SK-N-SH (cell line): ENCODE results near the gene ZSCAN20. TPM values are rescaled to one million over a fixed set of nuclear protein-coding genes. Genes with fewer than 3 reads are reported as not detected.

Experiments used
- CTCF ChIA-PET: fragments of 300-600, 350-600 bp; formaldehyde crosslinking; extraction: SDS; loops from one replicate; lab custom pipeline; 2021; lab: Yijun Ruan, JAX
- POLR2A ChIA-PET: fragments of 350-600 bp; sonication (Branson Sonifier 250); formaldehyde crosslinking; extraction: SDS; loops from one replicate; lab custom pipeline; 2020; ENCODE audit warnings: antibody characterized with exemption, inconsistent platforms; lab: Yijun Ruan, JAX
- DNase-seq: peaks from one replicate; pipeline ENCODE4 v3.0.0; 2012
- H2AFZ ChIP-seq: fragments of 200-600 bp; sonication (generic); 2 replicates; pipeline ENCODE4 v1.8.1; 2016; ENCODE audit warnings: antibody characterized with exemption, mild to moderate bottlenecking, low read depth
- H3F3A ChIP-seq: fragments of 200-600 bp; sonication (generic); replicated peaks from 2 replicates; pipeline ENCODE3; 2016; ENCODE audit warnings: antibody characterized with exemption, mild to moderate bottlenecking; ENCODE audit not compliant: insufficient read depth
- H3K27ac ChIP-seq, 2 experiments: fragments of 200-500 bp in 1 of 2; fragments of 200-600 bp in 1 of 2; sonication (Bioruptor generic) in 1 of 2; sonication (generic), shearing (Covaris generic) in 1 of 2; 2 replicates each; pipeline versions ENCODE4 v1.5.1 to v1.6.1; 2014 to 2016; ENCODE audit warnings: low read depth in 2 of 2, inconsistent platforms in 1 of 2, low read length in 1 of 2, mild to moderate bottlenecking in 1 of 2, mixed read lengths in 1 of 2
- H3K27me3 ChIP-seq: fragments of 200-600 bp; sonication (generic), shearing (Covaris generic); 2 replicates; pipeline ENCODE4 v1.6.1; 2016; ENCODE audit warnings: mixed run types; ENCODE audit not compliant: insufficient read depth
- H3K36me3 ChIP-seq, 2 experiments: fragments of 200-500 bp in 1 of 2; fragments of 200-600 bp in 1 of 2; sonication (Bioruptor generic) in 1 of 2; sonication (generic) in 1 of 2; replicated peaks in 1 of 2; 2 replicates each; pipeline versions ENCODE3 to v1.5.1; 2014 to 2016; ENCODE audit warnings: low read length in 1 of 2, mild to moderate bottlenecking in 1 of 2; ENCODE audit not compliant: insufficient read depth in 2 of 2, control insufficient read depth in 1 of 2
- H3K4me1 ChIP-seq, 2 experiments: fragments of 200-500 bp in 1 of 2; fragments of 200-600 bp in 1 of 2; sonication (Bioruptor generic) in 1 of 2; sonication (generic), shearing (Covaris generic) in 1 of 2; 2 replicates each; pipeline versions ENCODE4 v1.5.1 to v1.6.1; 2014 to 2016; ENCODE audit warnings: low read depth in 1 of 2, low read length in 1 of 2, mixed run types in 1 of 2; ENCODE audit not compliant: insufficient read depth in 2 of 2, control insufficient read depth in 1 of 2
- H3K4me2 ChIP-seq: fragments of 200-600 bp; sonication (generic), shearing (Covaris generic); 2 replicates; pipeline ENCODE4 v1.6.1; 2017; ENCODE audit warnings: mixed run types
- H3K4me3 ChIP-seq, 2 experiments: fragments of 200-500 bp in 1 of 2; fragments of 200-600 bp in 1 of 2; sonication (Bioruptor generic) in 1 of 2; sonication (generic), shearing (Covaris generic) in 1 of 2; 2 replicates each; pipeline versions ENCODE4 v1.5.1 to v1.8.1; 2014 to 2016; ENCODE audit warnings: low read depth in 2 of 2, inconsistent platforms in 1 of 2, low read length in 1 of 2, mild to moderate bottlenecking in 1 of 2, mixed read lengths in 1 of 2, moderate library complexity in 1 of 2
- H3K79me2 ChIP-seq: fragments of 200-600 bp; sonication (generic); 2 replicates; pipeline ENCODE4 v1.8.1; 2017; ENCODE audit warnings: mild to moderate bottlenecking; ENCODE audit not compliant: insufficient read depth
- H3K9ac ChIP-seq: fragments of 200-600 bp; sonication (generic); 2 replicates; pipeline ENCODE4 v1.6.1; 2017; ENCODE audit warnings: mixed run types
- H3K9me2 ChIP-seq: fragments of 200-600 bp; sonication (generic); 2 replicates; pipeline ENCODE4 v1.6.1; 2017; ENCODE audit warnings: mixed run types
- H3K9me3 ChIP-seq: fragments of 200-600 bp; sonication (generic); 2 replicates; pipeline ENCODE4 v1.6.1; 2017; ENCODE audit warnings: mixed run types, mild to moderate bottlenecking, moderate library complexity
- H4K20me1 ChIP-seq: fragments of 200-600 bp; sonication (generic); 2 replicates; pipeline ENCODE4 v1.6.1; 2017; ENCODE audit warnings: mild to moderate bottlenecking, mixed run types; ENCODE audit not compliant: insufficient read depth
- CTCF ChIP-seq: fragments of 200-600 bp; sonication (generic); IDR thresholded peaks from 2 replicates; pipeline ENCODE4 v1.6.1; 2017; ENCODE audit warnings: antibody characterized with exemption, mild to moderate bottlenecking, moderate library complexity
- ELF1 ChIP-seq: IDR thresholded peaks from 2 replicates; pipeline ENCODE4 v1.4.0; 2012
- EP300 ChIP-seq, 2 experiments: IDR thresholded peaks; 2 replicates each; pipeline versions ENCODE4 v1.4.0 to v1.6.1; 2012; ENCODE audit warnings: borderline replicate concordance in 1 of 2, low read depth in 1 of 2, low read length in 1 of 2
- EZH2phosphoT487 ChIP-seq: fragments of 200-600 bp; sonication (generic); IDR thresholded peaks from 2 replicates; pipeline ENCODE4 v1.6.1; 2017; ENCODE audit warnings: low read depth, mixed run types, mild to moderate bottlenecking, antibody characterized with exemption, moderate library complexity, borderline replicate concordance
- FOXJ3 ChIP-seq: sonication (generic); formaldehyde crosslinking; IDR thresholded peaks from 2 replicates; pipeline ENCODE4 v1.5.1; 2020; ENCODE audit warnings: mild to moderate bottlenecking, missing genetic modification reagents
- GABPA ChIP-seq: IDR thresholded peaks from 2 replicates; pipeline ENCODE4 v1.4.0; 2012; ENCODE audit warnings: low read depth, mild to moderate bottlenecking
- IRF3 ChIP-seq: fragments of 150-350 bp; IDR thresholded peaks from 2 replicates; pipeline ENCODE4 v1.6.1; 2016; ENCODE audit warnings: mild to moderate bottlenecking, low read depth, low read length
- JUND ChIP-seq: IDR thresholded peaks from 2 replicates; pipeline ENCODE4 v1.4.0; 2012
- NFIC ChIP-seq: IDR thresholded peaks from 2 replicates; pipeline ENCODE4 v1.4.0; 2012; ENCODE audit warnings: borderline replicate concordance
- NRF1 ChIP-seq: IDR thresholded peaks from 2 replicates; pipeline ENCODE4 v1.6.1; 2012; ENCODE audit warnings: low read depth, mild to moderate bottlenecking, low read length
- RAD21 ChIP-seq: IDR thresholded peaks from 2 replicates; pipeline ENCODE4 v1.6.1; 2012; ENCODE audit warnings: mild to moderate bottlenecking, low read length
- RCOR1 ChIP-seq: fragments of 150-350 bp; IDR thresholded peaks from 2 replicates; pipeline ENCODE4 v1.6.1; 2017; ENCODE audit warnings: antibody characterized with exemption, low read length
- RFX5 ChIP-seq: IDR thresholded peaks from 2 replicates; pipeline ENCODE4 v1.6.1; 2012; ENCODE audit warnings: mild to moderate bottlenecking, improper control_type of control experiment, low read length
- TCF12 ChIP-seq: IDR thresholded peaks from 2 replicates; pipeline ENCODE4 v1.4.0; 2012
- YY1 ChIP-seq: IDR thresholded peaks from 2 replicates; pipeline ENCODE4 v1.4.0; 2012; ENCODE audit warnings: low read depth, mild to moderate bottlenecking
- WGBS: methylation state at CpG from one replicate; pipeline ENCODE4 v1.1.6; 2017; ENCODE audit warnings: low lambda C conversion rate; 5-methylcytosine and 5-hydroxymethylcytosine counted together
- polyA plus RNA-seq, 3 experiments: library from polyadenylated mRNA; depleted of rRNA; stranded (reverse); fragments of >200 nt; gene quantifications; 2 replicates each; pipeline ENCODE4 v1.2.3, GENCODE V29; 2012

Gene ZSCAN20
- polyA plus RNA-seq, 1 of the 3 experiments (the other 2 are of a cell fraction): 2.1 TPM

DNA sequence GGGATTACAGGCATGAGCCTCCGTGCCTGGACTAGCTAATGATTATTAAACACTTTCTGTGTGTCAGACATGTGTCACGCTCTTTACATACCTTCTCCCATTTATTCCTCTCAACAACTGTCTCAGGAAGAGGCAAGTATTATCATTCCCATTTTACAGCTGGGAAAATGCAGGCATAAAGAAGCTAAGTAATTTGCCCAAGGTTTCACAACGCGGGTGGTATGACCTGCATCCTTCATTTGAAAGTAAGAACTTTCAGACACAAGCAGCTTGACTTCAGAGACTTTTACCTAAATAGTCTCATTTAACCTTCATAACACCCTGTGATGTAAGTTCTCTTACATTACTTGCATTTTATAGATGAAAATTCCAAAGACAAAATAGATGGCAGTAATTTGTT is 1.0 kb upstream of the ZSCAN20 start:
- H3K27me3 ChIP-seq: no peaks in the 10 kb centered on the region
- no peak overlapping the region for H3K4me3 ChIP-seq
- ChIA-PET CTCF (interaction anchor here (0.6 to 7.9 kb wide), 41 partner anchors 9 to 383 kb away, joined by 3 to 107 read pairs (median 5); partner anchors contain the start of gene A3GALT2), POLR2A (no interaction called here)
- peak overlapping the region in 1 of 2 experiments; percentile 74; a peak in 1 of 4 replicates for H3K27ac ChIP-seq
- H3K4me1 ChIP-seq: peaks cover 18 to 26% of the 10 kb centered on the region in 2 experiments
- H3K9ac ChIP-seq: no peak overlapping the region
- no peaks in the 10 kb centered on the region for H3K9me3 ChIP-seq
- H3K4me2 ChIP-seq: no peak overlapping the region
- peaks cover 20% of the 10 kb centered on the region for H3K79me2 ChIP-seq
- no peaks in the 10 kb centered on the region for H3K36me3 ChIP-seq
- H3F3A ChIP-seq: peaks cover 16% of the 10 kb centered on the region
- WGBS: 96% methylated on average over 4 of the region's 4 CpGs
- DNase-seq: no peak
- H4K20me1 ChIP-seq: no peaks in the 10 kb centered on the region
- TF ChIP-seq RFX5 (no peak), EZH2phosphoT487 (no peak), NFIC (no peak)
- H3K9me2 ChIP-seq: no peaks in the 10 kb centered on the region
- H2AFZ ChIP-seq: peak overlapping the region; percentile 98

- peaks cover 0 to 5% of the 10 kb centered on the region in 2 experiments for H3K36me3 ChIP-seq
- no peak overlapping the region for H3K4me2 ChIP-seq
- H3K27me3 ChIP-seq: no peaks in the 10 kb centered on the region
- H3K9ac ChIP-seq: no peak overlapping the region
- peaks cover 18 to 22% of the 10 kb centered on the region in 2 experiments for H3K4me1 ChIP-seq
- H3K9me3 ChIP-seq: no peaks in the 10 kb centered on the region
- H3K27ac ChIP-seq: no peak overlapping the region; a peak in 1 of 4 replicates
- CTCF ChIA-PET: interaction anchor here (1.0 to 5.2 kb wide), 3 partner anchors 19 to 178 kb away, joined by 3 to 31 read pairs (median 5); no protein-coding TSS in a partner anchor
- no peak overlapping the region for H2AFZ ChIP-seq
- no peaks in the 10 kb centered on the region for H3K9me2 ChIP-seq
- H3K79me2 ChIP-seq: peaks cover 25% of the 10 kb centered on the region
- H4K20me1 ChIP-seq: no peaks in the 10 kb centered on the region
- POLR2A ChIA-PET: no interaction called here
- H3K4me3 ChIP-seq: no peak overlapping the region
- no peak for TF ChIP-seq RCOR1
- no peak for TF ChIP-seq JUND
- TF ChIP-seq ELF1: no peak
- TF ChIP-seq CTCF: no peak
- no peak for TF ChIP-seq IRF3
- DNase-seq: no peak
- H3F3A ChIP-seq: peaks cover 16% of the 10 kb centered on the region
These were observed 1.5 kb downstream of the ZSCAN20 start for GRCh38 chr1:33473900-33474299.

- ChIA-PET CTCF (interaction anchor here (1.1 to 1.2 kb wide), 2 partner anchors 14 to 182 kb away, joined by 3 to 4 read pairs; no protein-coding TSS in a partner anchor), POLR2A (no interaction called here)
- H3K4me2 ChIP-seq: no peak overlapping the region
- TF ChIP-seq NFIC (no peak), RFX5 (no peak), JUND (no peak), RAD21 (no peak), EP300 (IDR thresholded peaks at IDR 0.05; ENCODE audit: borderline replicate concordance in 1 of 2, low read depth in 1 of 2, low read length in 1 of 2) (no peak), GABPA (no peak), FOXJ3 (CRISPR knock-in tag) (no peak), YY1 (no peak), TCF12 (no peak), CTCF (no peak), NRF1 (no peak)
- H3K4me1 ChIP-seq: peaks cover 0 to 8% of the 10 kb centered on the region in 2 experiments; a peak in 2 of 4 replicates
- no peak overlapping the region for H3K27ac ChIP-seq
- no peak overlapping the region for H3K4me3 ChIP-seq
- H3K9me2 ChIP-seq: no peaks in the 10 kb centered on the region
- no peak for DNase-seq
- H3F3A ChIP-seq: no peaks in the 10 kb centered on the region
- H3K36me3 ChIP-seq: peaks cover 12 to 35% of the 10 kb centered on the region in 2 experiments
- H3K9me3 ChIP-seq: no peaks in the 10 kb centered on the region
- 71% methylated on average over 4 of the region's 4 CpGs for WGBS
- no peak overlapping the region for H2AFZ ChIP-seq
- no peak overlapping the region for H3K9ac ChIP-seq
- no peaks in the 10 kb centered on the region for H4K20me1 ChIP-seq
- no peaks in the 10 kb centered on the region for H3K27me3 ChIP-seq
- H3K79me2 ChIP-seq: peaks cover 25% of the 10 kb centered on the region
These were observed 5.0 kb downstream of the ZSCAN20 start for GRCh38 chr1:33477451-33477850.
